HG03520 (cell line): ENCODE measurements around the gene PRRG2.

Experiments
- ATAC-seq: cut with Tn5 transposase; IDR thresholded peaks from one replicate; pipeline ENCODE4 v1.9.1; 2021; ENCODE audit warnings: mild to moderate bottlenecking, moderate library complexity; ENCODE audit not compliant: unreplicated experiment

PRRG2 gene

GRCh38 chr19:49556412-49557398 lies 24.4 kb upstream of the PRRG2 start:
- ATAC-seq, result no peak

- no peak for ATAC-seq
Observed at GRCh38 chr19:49557641-49558325, 23.3 kb upstream of the PRRG2 start.

GRCh38 chr19:49558591-49558990 lies 22.5 kb upstream of the PRRG2 start:
- no peak for ATAC-seq

GRCh38 chr19:49559443-49559842 lies 21.7 kb upstream of the PRRG2 start:
- no peak for ATAC-seq

GRCh38 chr19:49559928-49560327 lies 21.2 kb upstream of the PRRG2 start:
- ATAC-seq, result no peak

- ATAC-seq, result no peak
Observed at GRCh38 chr19:49560358-49560900, 20.7 kb upstream of the PRRG2 start.

GRCh38 chr19:49564616-49565045 lies 16.5 kb upstream of the PRRG2 start:
- no peak for ATAC-seq

GRCh38 chr19:49565261-49565660 lies 15.9 kb upstream of the PRRG2 start:
- ATAC-seq, result no peak

GRCh38 chr19:49566302-49566701 lies 14.8 kb upstream of the PRRG2 start:
- no peak for ATAC-seq

GRCh38 chr19:49567861-49568441 lies 13.2 kb upstream of the PRRG2 start:
- no peak for ATAC-seq

- no peak for ATAC-seq
Observed at GRCh38 chr19:49570138-49570856, 10.8 kb upstream of the PRRG2 start.

- no peak for ATAC-seq
Observed at GRCh38 chr19:49570997-49571676, 10.0 kb upstream of the PRRG2 start.

- ATAC-seq, result no peak
Observed at GRCh38 chr19:49573009-49573408, 8.1 kb upstream of the PRRG2 start.

- ATAC-seq, result no peak
Observed at GRCh38 chr19:49573425-49573824, 7.7 kb upstream of the PRRG2 start.

GRCh38 chr19:49574206-49574755 lies 6.8 kb upstream of the PRRG2 start:
- ATAC-seq, result no peak

GRCh38 chr19:49579193-49579592 lies 1.9 kb upstream of the PRRG2 start:
- no peak for ATAC-seq

- ATAC-seq, result no peak
Observed at GRCh38 chr19:49579947-49580263, 1.2 kb upstream of the PRRG2 start.

- ATAC-seq, result peak; percentile 86
Observed at GRCh38 chr19:49580264-49581006, 681 bp upstream of the PRRG2 start, which contains the start of gene NOSIP. Gene NOSIP (minus strand): TSS chr19:49580556. CDS start chr19:49560691, 19,865 bp downstream.

- ATAC-seq, result no peak
Observed at GRCh38 chr19:49583239-49583638, 2.1 kb downstream of the PRRG2 start.
